LNCAP (cell line): ENCODE data around the gene TLR9.

Experiments
- CTCF ChIP-seq: fragments of 450-650 bp; IDR thresholded peaks from 2 replicates; pipeline ENCODE4 v1.5.1; 2017; ENCODE audit warnings: mild to moderate bottlenecking

Gene TLR9

GRCh38 chr3:52190294-52191074 lies 35.0 kb downstream of the TLR9 start:
- no peak for TF ChIP-seq CTCF

GRCh38 chr3:52188556-52188955 lies 36.9 kb downstream of the TLR9 start:
- TF ChIP-seq CTCF, result no peak

- no peak for TF ChIP-seq CTCF
Measured at GRCh38 chr3:52186729-52187128, 38.7 kb downstream of the TLR9 start.

- no peak for TF ChIP-seq CTCF
Measured at GRCh38 chr3:52185837-52186236, 39.6 kb downstream of the TLR9 start.

GRCh38 chr3:52185311-52185710 lies 40.1 kb downstream of the TLR9 start:
- no peak for TF ChIP-seq CTCF

- TF ChIP-seq CTCF, result no peak
Measured at GRCh38 chr3:52184690-52185089, 40.8 kb downstream of the TLR9 start.

- no peak for TF ChIP-seq CTCF
Measured at GRCh38 chr3:52183786-52184445, 41.5 kb downstream of the TLR9 start.
